HCT116 (cell line): ENCODE measurements around the gene SLC25A44.

ENCODE experiments used
- CTCF ChIP-seq, 3 experiments: fragments of 200-600 bp in 1 of 3; sonication (generic) in 1 of 3; IDR thresholded peaks in 2 of 3; conservative IDR thresholded peaks in 1 of 3; 2 replicates each; pipeline ENCODE4 v1.5.1; 2012 to 2017; ENCODE audit warnings: low read depth in 2 of 3, low read length in 2 of 3, antibody characterized with exemption in 1 of 3, borderline replicate concordance in 1 of 3, control low read depth in 1 of 3, mild to moderate bottlenecking in 1 of 3, mixed read lengths in 1 of 3, mixed run types in 1 of 3, moderate library complexity in 1 of 3; ENCODE audit not compliant: insufficient read depth in 1 of 3
- EZH2 ChIP-seq: fragments of 200-600 bp; sonication (generic); IDR thresholded peaks from 2 replicates; pipeline ENCODE4 v1.6.1; 2017; ENCODE audit warnings: antibody characterized with exemption, mixed run types
- POLR2A ChIP-seq: IDR thresholded peaks from 2 replicates; pipeline ENCODE4 v1.7.0; 2011; ENCODE audit warnings: borderline replicate concordance; ENCODE audit not compliant: insufficient read depth, insufficient read length; ENCODE audit errors: extremely low read depth
- POLR2AphosphoS5 ChIP-seq: IDR thresholded peaks from 2 replicates; pipeline ENCODE4 v1.6.1; 2011; ENCODE audit warnings: mild to moderate bottlenecking, low read depth, low read length, moderate library complexity
- RAD21 ChIP-seq: IDR thresholded peaks from 2 replicates; pipeline ENCODE4 v1.6.1; 2012; ENCODE audit warnings: low read depth, mild to moderate bottlenecking
- REST ChIP-seq: IDR thresholded peaks from 2 replicates; pipeline ENCODE4 v1.6.1; 2012; ENCODE audit warnings: low read depth
- SIN3A ChIP-seq: IDR thresholded peaks from 2 replicates; pipeline ENCODE4 v1.6.1; 2012; ENCODE audit warnings: low read depth
- SP1 ChIP-seq: IDR thresholded peaks from 2 replicates; pipeline ENCODE4 v1.6.1; 2012; ENCODE audit warnings: low read depth
- TCF7L2 ChIP-seq: IDR thresholded peaks from 2 replicates; pipeline ENCODE4 v1.7.0; 2011; ENCODE audit warnings: borderline replicate concordance, inconsistent platforms; ENCODE audit not compliant: insufficient read depth, insufficient read length; ENCODE audit errors: extremely low read depth
- YY1 ChIP-seq: IDR thresholded peaks from 2 replicates; pipeline ENCODE4 v1.6.1; 2011; ENCODE audit warnings: low read length, low read depth, moderate library complexity, mild to moderate bottlenecking; ENCODE audit not compliant: insufficient replicate concordance; ENCODE audit errors: extremely low read depth
- ZBTB33 ChIP-seq: IDR thresholded peaks from 2 replicates; pipeline ENCODE4 v1.6.1; 2011; ENCODE audit warnings: mild to moderate bottlenecking, low read length, moderate library complexity; ENCODE audit not compliant: insufficient replicate concordance; ENCODE audit errors: extremely low read depth

GRCh38 chr1:156248323-156248683 lies 54.4 kb downstream of the SLC25A44 start:
- no peak for TF ChIP-seq CTCF (IDR thresholded peaks at IDR 0.05 in 2 of 3, conservative IDR thresholded peaks at IDR 0.05 in 1 of 3; ENCODE audit: borderline replicate concordance in 1 of 3, insufficient read depth in 1 of 3, low read depth in 2 of 3, low read length in 2 of 3)
- no peak for TF ChIP-seq SP1
- TF ChIP-seq SIN3A: no peak
- TF ChIP-seq POLR2AphosphoS5: no peak
- TF ChIP-seq POLR2A: no peak
- TF ChIP-seq REST: no peak
- no peak for TF ChIP-seq ZBTB33
- no peak for TF ChIP-seq TCF7L2
- no peak for TF ChIP-seq YY1
- TF ChIP-seq RAD21: no peak
- no peak for TF ChIP-seq EZH2
